ENCODE results near the gene FRMD4A. TPM values are rescaled to one million over a fixed set of nuclear protein-coding genes. Genes with fewer than 3 reads are reported as not detected.

The FRMD4A gene
- total RNA-seq, 1 experiment from 2014 or later = 18.3 TPM

DNA sequence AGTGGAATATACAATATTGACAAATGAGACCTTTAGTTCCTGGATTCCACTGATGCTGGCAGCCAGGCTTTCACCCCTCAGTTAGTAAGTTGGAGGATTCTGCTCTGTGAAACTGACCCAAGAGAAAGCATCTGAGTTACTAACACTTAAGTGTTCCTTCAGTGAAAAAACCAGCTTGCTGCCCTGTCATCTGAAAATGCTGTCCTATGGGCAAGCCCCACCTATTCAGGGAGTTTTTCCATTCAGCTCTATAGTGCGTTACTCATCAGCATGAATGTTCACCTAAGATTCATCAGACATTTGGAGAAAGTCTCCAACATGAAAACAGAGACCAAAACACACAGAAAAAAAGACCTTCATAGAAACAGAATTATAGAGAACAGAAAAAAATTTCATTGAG is 706.1 kb downstream of the FRMD4A start:
- BruUV-seq (replicated peaks) = no TSS peak
- no peak overlapping the region for H2AFZ ChIP-seq
- no peaks in the 10 kb centered on the region for H3K36me3 ChIP-seq (ENCODE audit: low read depth)
- no peak for TF ChIP-seq EZH2 (IDR thresholded peaks at IDR 0.05; ENCODE audit: low read depth)
- TF ChIP-seq, protein P1, sequence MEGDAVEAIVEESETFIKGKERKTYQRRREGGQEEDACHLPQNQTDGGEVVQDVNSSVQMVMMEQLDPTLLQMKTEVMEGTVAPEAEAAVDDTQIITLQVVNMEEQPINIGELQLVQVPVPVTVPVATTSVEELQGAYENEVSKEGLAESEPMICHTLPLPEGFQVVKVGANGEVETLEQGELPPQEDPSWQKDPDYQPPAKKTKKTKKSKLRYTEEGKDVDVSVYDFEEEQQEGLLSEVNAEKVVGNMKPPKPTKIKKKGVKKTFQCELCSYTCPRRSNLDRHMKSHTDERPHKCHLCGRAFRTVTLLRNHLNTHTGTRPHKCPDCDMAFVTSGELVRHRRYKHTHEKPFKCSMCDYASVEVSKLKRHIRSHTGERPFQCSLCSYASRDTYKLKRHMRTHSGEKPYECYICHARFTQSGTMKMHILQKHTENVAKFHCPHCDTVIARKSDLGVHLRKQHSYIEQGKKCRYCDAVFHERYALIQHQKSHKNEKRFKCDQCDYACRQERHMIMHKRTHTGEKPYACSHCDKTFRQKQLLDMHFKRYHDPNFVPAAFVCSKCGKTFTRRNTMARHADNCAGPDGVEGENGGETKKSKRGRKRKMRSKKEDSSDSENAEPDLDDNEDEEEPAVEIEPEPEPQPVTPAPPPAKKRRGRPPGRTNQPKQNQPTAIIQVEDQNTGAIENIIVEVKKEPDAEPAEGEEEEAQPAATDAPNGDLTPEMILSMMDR (conservative IDR thresholded peaks at IDR 0.05) = no peak
- peaks cover 10% of the 10 kb centered on the region for H3K4me1 ChIP-seq (replicated peaks; ENCODE audit: insufficient read depth)
- H4K20me1 ChIP-seq (ENCODE audit: insufficient read depth) = no peaks in the 10 kb centered on the region
- H3K27me3 ChIP-seq (ENCODE audit: insufficient read depth, low read depth) = no peaks in the 10 kb centered on the region
- H3K9me3 ChIP-seq (ENCODE audit: insufficient read depth, low read depth) = no peaks in the 10 kb centered on the region
- no peak overlapping the region for H3K27ac ChIP-seq
- no peaks in the 10 kb centered on the region for H3F3A ChIP-seq (ENCODE audit: insufficient read depth, low read depth)
- no peak overlapping the region for H3K4me2 ChIP-seq
- no peaks in the 10 kb centered on the region for H3K79me2 ChIP-seq (ENCODE audit: low read depth)
- intact Hi-C loops (cut with micrococcal nuclease; ENCODE audit: unreplicated experiment) = no loop called here
- no peak for DNase-seq
- H3K4me3 ChIP-seq = no peak overlapping the region
- CTCF ChIA-PET = no interaction called here
- POLR2A ChIA-PET (ENCODE audit: unreplicated experiment) = no interaction called here
- H3K9me2 ChIP-seq (ENCODE audit: insufficient read depth) = no peaks in the 10 kb centered on the region

DNA sequence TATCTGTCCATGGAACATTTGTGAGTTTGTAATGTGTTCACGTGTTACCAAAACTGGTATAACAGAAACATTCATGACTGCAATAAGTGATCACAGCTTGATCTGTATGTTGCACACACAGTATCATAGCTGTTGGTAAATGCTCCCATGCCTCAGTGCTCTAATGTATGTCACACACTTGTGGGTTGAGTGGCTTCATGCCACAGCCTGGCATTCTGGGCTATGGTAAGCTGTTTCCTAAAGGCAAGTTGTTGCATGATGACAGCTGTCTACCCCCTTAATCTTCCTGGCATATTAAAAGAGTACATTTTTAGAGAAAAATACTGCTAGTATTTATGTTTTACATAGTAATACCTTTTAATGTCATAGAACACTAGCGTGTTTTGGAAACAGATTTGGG is 708.8 kb downstream of the FRMD4A start:
- Histone ChIP-seq H3K9me3 (ENCODE audit: insufficient read depth, low read depth) (no peaks in the 10 kb centered on the region), H4K20me1 (ENCODE audit: insufficient read depth) (no peaks in the 10 kb centered on the region), H3K9me2 (ENCODE audit: insufficient read depth) (no peaks in the 10 kb centered on the region), H3K79me2 (ENCODE audit: low read depth) (no peaks in the 10 kb centered on the region), H3K4me3 (no peak overlapping the region), H3K36me3 (ENCODE audit: low read depth) (no peaks in the 10 kb centered on the region), H3K4me1 (replicated peaks; ENCODE audit: insufficient read depth) (no peaks in the 10 kb centered on the region), H3K27me3 (ENCODE audit: insufficient read depth, low read depth) (no peaks in the 10 kb centered on the region), H3F3A (ENCODE audit: insufficient read depth, low read depth) (no peaks in the 10 kb centered on the region), H3K27ac (no peak overlapping the region), H3K4me2 (no peak overlapping the region), H2AFZ (no peak overlapping the region)
- no TSS peak for BruUV-seq (replicated peaks)
- POLR2A ChIA-PET (ENCODE audit: unreplicated experiment) = no interaction called here
- no peak for TF ChIP-seq EZH2 (IDR thresholded peaks at IDR 0.05; ENCODE audit: low read depth)
- TF ChIP-seq, protein P1 (conservative IDR thresholded peaks at IDR 0.05) = no peak
- CTCF ChIA-PET = no interaction called here
- no peak for DNase-seq
- intact Hi-C loops (cut with micrococcal nuclease; ENCODE audit: unreplicated experiment) = no loop called here

DNA sequence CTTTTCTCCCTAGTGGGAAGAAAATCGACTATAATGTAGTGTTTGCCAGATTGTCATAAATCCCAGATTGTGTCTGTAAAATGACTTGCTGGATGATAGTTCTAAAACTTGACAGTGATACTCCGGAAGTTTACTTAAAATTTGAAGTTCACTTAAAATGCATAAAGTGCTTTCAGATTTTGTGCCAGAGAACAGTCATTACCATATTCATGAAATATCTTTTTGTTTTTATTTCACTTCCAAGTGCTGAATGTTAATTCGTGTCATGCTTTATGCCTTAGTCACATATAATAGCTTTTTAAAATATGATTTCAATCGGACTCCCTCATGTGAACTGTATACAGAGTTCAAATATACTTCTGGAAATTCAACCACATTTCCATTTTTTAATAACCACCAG is 713.6 kb downstream of the FRMD4A start:
- H3K27me3 ChIP-seq (ENCODE audit: insufficient read depth, low read depth) = no peaks in the 10 kb centered on the region
- ChIA-PET POLR2A (ENCODE audit: unreplicated experiment) (no interaction called here), CTCF (no interaction called here)
- DNase-seq = no peak
- peaks cover 11% of the 10 kb centered on the region for H3F3A ChIP-seq (ENCODE audit: insufficient read depth, low read depth)
- H4K20me1 ChIP-seq (ENCODE audit: insufficient read depth) = no peaks in the 10 kb centered on the region
- H3K4me2 ChIP-seq = no peak overlapping the region
- H3K4me1 ChIP-seq (replicated peaks; ENCODE audit: insufficient read depth) = peaks cover 17% of the 10 kb centered on the region
- no peaks in the 10 kb centered on the region for H3K79me2 ChIP-seq (ENCODE audit: low read depth)
- no peak overlapping the region for H3K27ac ChIP-seq
- TF ChIP-seq, protein P1 (conservative IDR thresholded peaks at IDR 0.05) = no peak
- no peak for TF ChIP-seq EZH2 (IDR thresholded peaks at IDR 0.05; ENCODE audit: low read depth)
- intact Hi-C loops (cut with micrococcal nuclease; ENCODE audit: unreplicated experiment) = loop anchor here (10.0 kb wide), 1 partner anchor 88 kb away; no protein-coding TSS in a partner anchor
- no peaks in the 10 kb centered on the region for H3K9me3 ChIP-seq (ENCODE audit: insufficient read depth, low read depth)
- no peaks in the 10 kb centered on the region for H3K9me2 ChIP-seq (ENCODE audit: insufficient read depth)
- H3K36me3 ChIP-seq (ENCODE audit: low read depth) = no peaks in the 10 kb centered on the region
- BruUV-seq (replicated peaks) = no TSS peak
- H2AFZ ChIP-seq = no peak overlapping the region
- no peak overlapping the region for H3K4me3 ChIP-seq
